ENCODE measurements around the gene ZGLP1.

ZGLP1 gene

GRCh38 chr19:10279737-10280442 is 29.7 kb downstream of the ZGLP1 start:
- Histone ChIP-seq H3K79me2 (ENCODE audit: low read length) (no peaks in the 10 kb centered on the region), H3F3A (ENCODE audit: insufficient read depth, low read length) (no peaks in the 10 kb centered on the region; the same call in 1 of the 2 replicates), H3K9me3 (replicated peaks; ENCODE audit: insufficient read depth, low read length) (no peaks in the 10 kb centered on the region), H4K20me1 (ENCODE audit: insufficient read depth, low read length) (no peaks in the 10 kb centered on the region), H3K4me3 (ENCODE audit: low read length) (no peak overlapping the region), H3K9me2 (replicated peaks; ENCODE audit: insufficient read depth, low read length) (no peaks in the 10 kb centered on the region), H3K9ac (ENCODE audit: low read length) (no peak overlapping the region), H3K27me3 (replicated peaks; ENCODE audit: insufficient read depth, low read length) (no peaks in the 10 kb centered on the region), H3K4me1 (ENCODE audit: low read length) (no peaks in the 10 kb centered on the region), H3K27ac (ENCODE audit: low read length) (no peak overlapping the region), H3K36me3 (replicated peaks; ENCODE audit: insufficient read depth, low read length) (no peaks in the 10 kb centered on the region), H2AFZ (ENCODE audit: low read length) (no peak overlapping the region), H3K4me2 (ENCODE audit: low read depth, low read length) (no peak overlapping the region)
- DNase-seq, result no peak
- TF ChIP-seq CTCF (IDR thresholded peaks at IDR 0.05; ENCODE audit: low read length) (no peak), EZH2 (optimal IDR thresholded peaks at IDR 0.05; ENCODE audit: low read depth, low read length) (no peak), EZH2phosphoT487 (IDR thresholded peaks at IDR 0.05; ENCODE audit: low read length) (no peak)

DNA sequence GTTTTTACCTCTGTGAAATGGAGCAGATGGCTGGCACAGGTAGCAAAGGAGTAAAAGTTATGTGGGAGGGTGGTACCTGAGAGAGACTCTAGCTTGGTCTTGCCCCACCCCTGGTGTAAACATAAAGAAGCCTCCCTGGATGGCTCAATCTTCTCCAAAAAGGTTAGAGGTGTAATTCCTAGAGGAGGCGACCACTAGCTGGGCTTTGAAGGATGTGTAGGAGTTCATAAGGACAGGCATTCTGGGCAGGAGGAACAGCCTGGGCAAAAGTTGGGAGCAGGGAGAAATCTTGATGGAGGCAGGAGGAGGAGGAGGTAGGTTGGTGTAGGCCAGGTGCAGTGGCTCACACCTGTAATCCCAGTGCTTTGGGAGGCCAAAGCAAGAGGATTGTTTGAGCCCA is 30.7 kb downstream of the ZGLP1 start:
- Histone ChIP-seq H3K4me1 (ENCODE audit: low read length) (no peaks in the 10 kb centered on the region), H3K9me2 (replicated peaks; ENCODE audit: insufficient read depth, low read length) (no peaks in the 10 kb centered on the region), H3K27ac (ENCODE audit: low read length) (no peak overlapping the region), H3K9me3 (replicated peaks; ENCODE audit: insufficient read depth, low read length) (no peaks in the 10 kb centered on the region), H3K79me2 (ENCODE audit: low read length) (no peaks in the 10 kb centered on the region), H3K27me3 (replicated peaks; ENCODE audit: insufficient read depth, low read length) (no peaks in the 10 kb centered on the region), H2AFZ (ENCODE audit: low read length) (no peak overlapping the region), H3K4me3 (ENCODE audit: low read length) (no peak overlapping the region), H3K4me2 (ENCODE audit: low read depth, low read length) (no peak overlapping the region), H3K36me3 (replicated peaks; ENCODE audit: insufficient read depth, low read length) (no peaks in the 10 kb centered on the region), H3K9ac (ENCODE audit: low read length) (no peak overlapping the region), H4K20me1 (ENCODE audit: insufficient read depth, low read length) (no peaks in the 10 kb centered on the region), H3F3A (ENCODE audit: insufficient read depth, low read length) (no peaks in the 10 kb centered on the region; the same call in 1 of the 2 replicates)
- no peak for DNase-seq
- TF ChIP-seq EZH2 (optimal IDR thresholded peaks at IDR 0.05; ENCODE audit: low read depth, low read length) (no peak), CTCF (IDR thresholded peaks at IDR 0.05; ENCODE audit: low read length) (no peak), EZH2phosphoT487 (IDR thresholded peaks at IDR 0.05; ENCODE audit: low read length) (no peak)

DNA sequence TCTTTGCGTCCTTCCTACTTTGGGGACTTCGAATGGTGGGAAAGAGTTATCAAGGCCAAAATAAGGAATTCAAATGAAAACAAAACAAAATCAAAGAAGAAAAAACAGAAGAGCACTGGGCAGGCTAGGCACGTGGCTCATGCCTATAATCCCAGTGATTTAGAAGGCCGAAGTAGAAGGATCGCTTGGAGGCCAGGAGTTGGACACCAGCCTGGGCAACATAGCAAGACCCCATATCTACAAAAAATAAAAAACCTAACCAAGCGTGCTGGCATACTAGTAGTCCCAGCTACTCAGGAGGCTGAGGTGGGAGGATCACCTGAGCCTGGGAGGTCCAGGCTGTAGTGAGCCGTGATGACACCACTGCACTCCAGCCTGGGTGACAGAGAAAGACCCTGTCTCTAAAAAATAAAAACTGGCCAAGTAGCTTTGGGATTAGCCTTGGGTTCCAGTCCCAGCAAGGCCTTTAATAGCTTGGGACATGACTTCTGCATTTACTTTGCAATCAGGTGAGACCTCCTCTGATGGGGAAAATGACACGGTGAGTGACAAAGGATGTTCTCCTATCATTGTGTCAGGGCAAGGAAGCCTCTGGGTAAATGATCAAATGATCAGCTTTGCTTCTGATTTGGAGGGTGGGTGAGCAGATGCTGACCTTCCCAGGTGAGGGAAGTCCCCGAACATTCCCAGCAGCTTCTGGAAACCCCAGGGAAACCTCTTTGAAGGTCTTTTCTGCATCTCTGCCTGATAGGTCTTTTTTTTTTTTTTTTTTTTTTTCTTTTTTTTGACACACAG is 31.6 kb downstream of the ZGLP1 start:
- no peak overlapping the region for H3K4me3 ChIP-seq (ENCODE audit: low read length)
- no peaks in the 10 kb centered on the region for H3K27me3 ChIP-seq (replicated peaks; ENCODE audit: insufficient read depth, low read length)
- TF ChIP-seq EZH2 (optimal IDR thresholded peaks at IDR 0.05; ENCODE audit: low read depth, low read length) (no peak), EZH2phosphoT487 (IDR thresholded peaks at IDR 0.05; ENCODE audit: low read length) (no peak), CTCF (IDR thresholded peaks at IDR 0.05; ENCODE audit: low read length) (no peak)
- H3K79me2 ChIP-seq (ENCODE audit: low read length), result peaks cover under 1% of the 10 kb centered on the region; the same call in 1 of the 2 replicates
- H3K9ac ChIP-seq (ENCODE audit: low read length), result no peak overlapping the region
- H3K4me1 ChIP-seq (ENCODE audit: low read length), result no peaks in the 10 kb centered on the region
- no peaks in the 10 kb centered on the region for H3K9me2 ChIP-seq (replicated peaks; ENCODE audit: insufficient read depth, low read length)
- H3F3A ChIP-seq (ENCODE audit: insufficient read depth, low read length), result no peaks in the 10 kb centered on the region; the same call in 1 of the 2 replicates
- no peak overlapping the region for H3K27ac ChIP-seq (ENCODE audit: low read length)
- no peaks in the 10 kb centered on the region for H3K36me3 ChIP-seq (replicated peaks; ENCODE audit: insufficient read depth, low read length)
- no peak overlapping the region for H3K4me2 ChIP-seq (ENCODE audit: low read depth, low read length)
- H2AFZ ChIP-seq (ENCODE audit: low read length), result no peak overlapping the region
- H4K20me1 ChIP-seq (ENCODE audit: insufficient read depth, low read length), result no peaks in the 10 kb centered on the region
- H3K9me3 ChIP-seq (replicated peaks; ENCODE audit: insufficient read depth, low read length), result no peaks in the 10 kb centered on the region
- DNase-seq, result no peak
